DMS 273 (cell line): ENCODE measurements around the gene TMEM233.
"Not testable (repeated sequence)": the region's sequence is repeated elsewhere in the genome, so short reads cannot be mapped to it uniquely, and the experiment has no call there.

Experiments
- DNase-seq: peaks from one replicate; lab custom pipeline; 2025; ENCODE audit not compliant: unreplicated experiment; lab: John Stamatoyannopoulos, UW

The TMEM233 gene

GRCh38 chr12:119603767-119604166 lies 10.2 kb downstream of the TMEM233 start:
- no peak for DNase-seq

GRCh38 chr12:119609358-119609757 lies 15.8 kb downstream of the TMEM233 start:
- no peak for DNase-seq

GRCh38 chr12:119613319-119613936 lies 19.9 kb downstream of the TMEM233 start:
- DNase-seq: no peak

GRCh38 chr12:119614705-119615104 lies 21.1 kb downstream of the TMEM233 start:
- no peak for DNase-seq

GRCh38 chr12:119615518-119616475 lies 22.2 kb downstream of the TMEM233 start:
- DNase-seq: no peak

- DNase-seq: not testable (repeated sequence)
These were observed 24.8 kb downstream of the TMEM233 start for GRCh38 chr12:119618328-119618896.

GRCh38 chr12:119620490-119620889 lies 26.9 kb downstream of the TMEM233 start:
- DNase-seq: no peak

GRCh38 chr12:119621878-119622277 lies 28.3 kb downstream of the TMEM233 start:
- no peak for DNase-seq

- DNase-seq: no peak
These were observed 31.4 kb downstream of the TMEM233 start for GRCh38 chr12:119624966-119625365.

GRCh38 chr12:119627019-119627643 lies 33.6 kb downstream of the TMEM233 start:
- DNase-seq: no peak

GRCh38 chr12:119627686-119628085 lies 34.1 kb downstream of the TMEM233 start:
- no peak for DNase-seq

GRCh38 chr12:119630223-119630780 lies 36.7 kb downstream of the TMEM233 start:
- no peak for DNase-seq

- DNase-seq: no peak
These were observed 37.5 kb downstream of the TMEM233 start for GRCh38 chr12:119630962-119631550.

- DNase-seq: no peak
These were observed 38.5 kb downstream of the TMEM233 start for GRCh38 chr12:119631930-119632678.

GRCh38 chr12:119634743-119635142 lies 41.2 kb downstream of the TMEM233 start:
- DNase-seq: no peak

GRCh38 chr12:119642986-119643385 lies 49.4 kb downstream of the TMEM233 start:
- DNase-seq: peak; percentile 5

- DNase-seq: no peak
These were observed 51.4 kb downstream of the TMEM233 start for GRCh38 chr12:119644930-119645329.

GRCh38 chr12:119645535-119646059 lies 52.0 kb downstream of the TMEM233 start:
- no peak for DNase-seq

- DNase-seq: peak; percentile 29
These were observed 55.7 kb downstream of the TMEM233 start for GRCh38 chr12:119649202-119649808.
